BLaER1 (cell line): ENCODE data around the gene DDX39A.
"Not testable (repeated sequence)": the region's sequence is repeated elsewhere in the genome, so short reads cannot be mapped to it uniquely, and the experiment has no call there.

Source experiments
- H3K27ac ChIP-seq: shearing (Covaris generic); formaldehyde crosslinking; 2 replicates; pipeline ENCODE4 v1.8.1; 2022
- H3K27me3 ChIP-seq: shearing (Covaris generic); formaldehyde crosslinking; 2 replicates; pipeline ENCODE4 v1.8.1; 2022
- H3K36me3 ChIP-seq: shearing (Covaris generic); formaldehyde crosslinking; 2 replicates; pipeline ENCODE4 v1.8.1; 2022
- H3K4me1 ChIP-seq: shearing (Covaris generic); formaldehyde crosslinking; 2 replicates; pipeline ENCODE4 v1.8.1; 2022
- H3K4me2 ChIP-seq: shearing (Covaris generic); formaldehyde crosslinking; 2 replicates; pipeline ENCODE4 v1.8.1; 2022
- H3K4me3 ChIP-seq: shearing (Covaris generic); formaldehyde crosslinking; 2 replicates; pipeline ENCODE4 v1.8.1; 2022
- H3K9ac ChIP-seq: shearing (Covaris generic); formaldehyde crosslinking; 2 replicates; pipeline ENCODE4 v1.8.1; 2022
- H3K9me3 ChIP-seq: shearing (Covaris generic); formaldehyde crosslinking; 2 replicates; pipeline ENCODE4 v1.8.1; 2022
- H4K20me1 ChIP-seq: shearing (Covaris generic); formaldehyde crosslinking; 2 replicates; pipeline ENCODE4 v1.8.1; 2022
- Cebpa-rat ChIP-seq: shearing (Covaris generic); IDR thresholded peaks from 2 replicates; pipeline ENCODE4 v1.8.1; 2022

The DDX39A gene

DNA sequence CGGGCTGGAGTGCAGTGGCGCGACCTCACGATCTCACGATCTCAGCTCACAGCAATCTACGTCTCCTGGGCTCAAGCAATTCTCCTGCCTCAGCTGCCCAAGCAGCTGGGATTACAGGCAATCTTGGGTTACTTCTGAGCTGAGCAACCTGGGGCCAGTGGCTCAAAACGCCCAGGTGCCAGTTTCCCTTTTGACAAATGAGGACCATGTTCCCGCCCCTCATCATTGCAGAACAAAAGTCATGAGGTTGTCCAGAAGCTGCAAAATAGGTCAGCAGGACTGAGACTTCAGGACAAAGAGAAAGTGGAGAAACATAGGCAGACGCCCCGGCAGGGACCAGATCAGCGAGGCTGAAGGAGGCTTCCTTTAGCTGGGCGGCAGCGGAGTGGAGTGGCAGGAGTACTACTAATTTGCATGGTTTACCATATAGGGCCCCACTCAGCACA, 41.2 kb downstream of the DDX39A start:
- H3K9ac ChIP-seq, result no peak overlapping the region

DNA sequence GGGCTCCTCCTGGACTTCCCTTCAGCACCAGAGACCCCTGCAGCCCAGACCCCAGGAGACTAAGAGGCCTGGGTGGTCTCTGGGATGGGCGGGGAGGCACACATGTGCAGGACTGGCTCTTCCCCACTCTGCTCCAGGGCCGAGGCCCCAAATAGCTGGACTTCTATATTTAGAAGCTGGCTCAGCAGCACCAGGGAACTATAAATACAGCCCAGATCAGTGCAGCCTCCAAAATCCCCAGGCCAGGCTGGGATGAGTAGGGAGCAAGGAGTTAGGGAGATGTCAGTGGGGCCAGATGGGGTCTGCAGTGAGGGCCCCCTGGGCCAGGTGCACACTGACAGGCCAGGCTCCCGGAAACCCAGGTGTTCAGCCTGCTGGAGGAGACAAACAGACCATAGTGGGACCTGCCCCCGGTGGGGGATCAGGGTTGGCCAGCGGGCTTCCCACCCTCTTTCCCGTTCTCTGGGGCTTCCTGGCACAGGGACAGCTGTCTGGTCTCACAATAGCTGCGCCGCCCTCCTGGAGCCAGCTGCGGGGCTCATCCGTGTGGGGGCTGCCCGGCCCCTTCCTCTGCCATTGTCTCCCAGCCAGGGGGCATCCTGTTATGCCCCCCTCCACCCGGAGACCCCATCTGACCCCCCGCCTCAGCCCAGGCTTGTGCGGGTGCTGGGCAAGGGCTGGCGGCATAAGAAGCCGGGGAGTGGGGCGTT, 43.4 kb downstream of the DDX39A start:
- TF ChIP-seq Cebpa-rat, result no peak
- Histone ChIP-seq H3K9me3 (no peaks in the 10 kb centered on the region), H3K9ac (peak overlapping the region; percentile 67), H3K4me3 (peak overlapping the region; percentile 39; the same call in 1 of the 2 replicates), H3K4me1 (peaks cover 86% of the 10 kb centered on the region), H3K27ac (peak overlapping the region; percentile 82), H3K36me3 (no peaks in the 10 kb centered on the region), H3K27me3 (no peaks in the 10 kb centered on the region), H4K20me1 (no peaks in the 10 kb centered on the region), H3K4me2 (peak overlapping the region; percentile 80)

More for the DNA sequence above, 41.2 kb downstream of the DDX39A start:
- no peaks in the 10 kb centered on the region for H3K36me3 ChIP-seq
- H3K4me2 ChIP-seq, result no peak overlapping the region
- H3K9me3 ChIP-seq, result no peaks in the 10 kb centered on the region
- no peaks in the 10 kb centered on the region for H3K27me3 ChIP-seq
- no peak overlapping the region for H3K4me3 ChIP-seq
- no peak overlapping the region for H3K27ac ChIP-seq
- no peaks in the 10 kb centered on the region for H4K20me1 ChIP-seq
- TF ChIP-seq Cebpa-rat, result no peak
- H3K4me1 ChIP-seq, result peaks cover 79% of the 10 kb centered on the region

- no peak for TF ChIP-seq Cebpa-rat
- peak overlapping the region; percentile 80 for H3K4me2 ChIP-seq
- H3K36me3 ChIP-seq, result no peaks in the 10 kb centered on the region
- no peaks in the 10 kb centered on the region for H3K9me3 ChIP-seq
- H4K20me1 ChIP-seq, result no peaks in the 10 kb centered on the region
- H3K4me1 ChIP-seq, result peaks cover 86% of the 10 kb centered on the region
- H3K9ac ChIP-seq, result peak overlapping the region; percentile 67
- H3K27ac ChIP-seq, result peak overlapping the region; percentile 82
- H3K27me3 ChIP-seq, result no peaks in the 10 kb centered on the region
- H3K4me3 ChIP-seq, result peak overlapping the region; percentile 39; the same call in 1 of the 2 replicates
Observed at GRCh38 chr19:14375055-14375581, 44.0 kb downstream of the DDX39A start.

DNA sequence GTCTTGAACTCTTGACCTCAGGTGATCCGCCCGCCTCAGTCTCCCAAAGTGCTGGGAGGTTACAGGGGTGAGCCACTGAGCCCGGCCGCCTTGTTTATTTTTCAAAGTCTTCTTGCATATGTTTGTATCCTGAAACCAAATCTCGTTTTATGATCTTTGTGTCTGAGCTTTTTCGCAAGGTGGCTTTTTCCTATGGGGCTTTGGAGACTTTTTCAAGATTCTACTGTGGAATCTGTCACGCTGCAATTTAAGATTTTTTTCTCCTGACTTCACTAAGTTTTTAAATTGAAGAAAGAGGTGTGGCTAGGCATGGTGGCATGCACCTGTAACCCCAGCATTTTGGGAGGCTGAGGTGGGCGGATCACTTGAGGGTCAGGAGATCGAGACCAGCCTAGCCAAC, 44.8 kb downstream of the DDX39A start:
- not testable (repeated sequence) for H3K27me3 ChIP-seq, H3K4me3 ChIP-seq, H3K9me3 ChIP-seq, H3K36me3 ChIP-seq, H3K9ac ChIP-seq, H4K20me1 ChIP-seq
- Histone ChIP-seq H3K4me2 (peak overlapping the region; percentile 80), H3K4me1 (peaks cover 86% of the 10 kb centered on the region), H3K27ac (peak overlapping the region; percentile 71; the same call in 1 of the 2 replicates)

GRCh38 chr19:14372384-14373077, 46.6 kb downstream of the DDX39A start:
- H3K9ac ChIP-seq, result 0 out of 2 replicates have a peak overlapping the region, but pooled peaks have one; percentile 35
- not testable (repeated sequence) for H3K4me3 ChIP-seq, H3K36me3 ChIP-seq, H3K9me3 ChIP-seq, H4K20me1 ChIP-seq, H3K27me3 ChIP-seq
- peaks cover 90% of the 10 kb centered on the region for H3K4me1 ChIP-seq
- H3K4me2 ChIP-seq, result peak overlapping the region; percentile 85
- peak overlapping the region; percentile 58 for H3K27ac ChIP-seq

DNA sequence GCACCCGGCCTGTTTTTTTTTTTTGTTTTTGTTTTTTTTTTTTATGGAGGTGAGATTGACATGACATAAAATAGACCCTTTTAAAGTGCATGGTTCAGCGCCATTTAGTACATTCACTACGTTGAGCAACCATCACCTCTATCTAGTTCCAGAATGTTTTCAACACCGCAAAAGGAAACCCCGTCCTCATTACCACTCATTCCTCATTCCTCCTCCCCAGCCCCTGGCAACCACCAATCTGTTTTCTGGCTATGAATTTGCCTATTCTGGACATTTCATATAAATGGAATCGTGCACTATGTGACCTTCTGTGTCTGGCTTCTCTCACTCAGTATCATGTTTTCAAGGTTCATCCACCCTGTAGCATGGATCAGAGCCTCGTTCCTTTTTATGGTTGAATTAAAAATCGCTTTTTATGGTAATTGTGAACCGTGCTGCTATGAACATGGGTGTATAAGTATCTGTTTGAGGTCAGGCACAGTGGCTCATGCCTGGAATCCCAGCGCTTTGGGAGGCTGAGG, 47.8 kb downstream of the DDX39A start:
- no peaks in the 10 kb centered on the region for H3K9me3 ChIP-seq
- H3K4me2 ChIP-seq, result peak overlapping the region; percentile 85
- peak overlapping the region; percentile 68; the same call in 1 of the 2 replicates for H3K9ac ChIP-seq

DNA sequence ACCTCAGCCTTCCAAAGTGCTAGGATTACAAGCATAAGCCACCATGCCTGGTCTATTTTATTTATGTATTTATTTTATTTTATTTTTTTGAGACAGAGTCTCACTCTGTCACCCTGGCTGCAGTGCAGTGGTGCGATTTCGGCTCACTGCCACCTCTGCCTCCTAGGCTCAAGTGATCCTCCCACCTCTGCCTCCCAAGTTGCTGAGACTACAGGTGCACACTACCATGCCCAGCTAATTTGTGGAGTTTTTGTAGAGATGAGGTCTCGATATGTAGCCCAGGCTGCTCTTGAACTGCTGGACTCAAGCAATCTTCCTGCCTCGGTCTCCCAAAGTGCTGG, 48.2 kb downstream of the DDX39A start:
- no peak for TF ChIP-seq Cebpa-rat
- H3K4me1 ChIP-seq, result peaks cover 100% of the 10 kb centered on the region
- H3K27me3 ChIP-seq, result no peaks in the 10 kb centered on the region
- peak overlapping the region; percentile 80; the same call in 1 of the 2 replicates for H3K27ac ChIP-seq
- no peaks in the 10 kb centered on the region for H4K20me1 ChIP-seq
- H3K36me3 ChIP-seq, result no peaks in the 10 kb centered on the region
- H3K9me3 ChIP-seq, result no peaks in the 10 kb centered on the region
- H3K9ac ChIP-seq, result peak overlapping the region; percentile 68; the same call in 1 of the 2 replicates
- peak overlapping the region; percentile 85 for H3K4me2 ChIP-seq
- H3K4me3 ChIP-seq, result peak overlapping the region; percentile 45

More for the DNA sequence above, 47.8 kb downstream of the DDX39A start:
- Histone ChIP-seq H4K20me1 (no peaks in the 10 kb centered on the region), H3K27ac (peak overlapping the region; percentile 80; the same call in 1 of the 2 replicates), H3K27me3 (no peaks in the 10 kb centered on the region), H3K4me3 (no peak overlapping the region), H3K4me1 (peaks cover 100% of the 10 kb centered on the region), H3K36me3 (no peaks in the 10 kb centered on the region)
- TF ChIP-seq Cebpa-rat, result no peak

DNA sequence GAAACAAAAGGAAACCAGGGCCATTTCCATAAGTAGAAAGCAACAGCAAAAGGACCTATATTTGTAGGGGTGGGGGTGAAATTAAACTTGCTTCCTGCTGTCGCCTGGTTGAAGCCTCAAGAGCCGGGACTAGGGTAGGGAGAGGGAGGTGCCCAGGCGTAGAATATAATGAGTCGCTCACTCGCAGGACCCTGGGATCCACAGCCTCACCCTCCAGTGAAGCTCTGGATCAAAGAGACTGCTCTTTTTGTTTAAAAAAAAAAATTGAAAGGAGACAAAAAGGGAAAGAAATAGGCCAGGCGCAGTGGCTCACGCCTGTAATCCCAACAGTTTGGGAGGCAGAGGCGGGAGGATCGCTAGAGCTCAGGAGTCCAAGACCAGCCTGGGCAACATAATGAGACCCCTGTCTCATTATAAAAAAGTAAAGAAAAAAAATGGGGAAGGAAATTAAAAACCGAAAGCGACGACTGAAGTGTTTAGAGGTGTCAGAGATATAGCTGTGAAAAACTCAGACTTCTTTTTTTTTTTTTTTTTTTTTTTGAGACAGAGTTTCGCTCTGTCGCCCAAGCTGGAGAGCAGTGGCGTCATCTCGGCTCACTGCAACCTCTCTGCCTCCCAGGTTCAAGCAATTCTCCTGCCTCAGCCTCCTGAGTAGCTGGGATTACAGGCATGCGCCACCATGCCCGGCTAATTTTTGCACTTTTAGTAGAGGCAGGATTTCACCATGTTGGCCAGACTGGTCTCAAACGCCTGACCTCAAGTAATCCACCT, 48.8 kb downstream of the DDX39A start:
- Histone ChIP-seq H3K4me3 (peak overlapping the region; percentile 45), H3K36me3 (no peaks in the 10 kb centered on the region), H3K4me1 (peaks cover 100% of the 10 kb centered on the region), H4K20me1 (no peaks in the 10 kb centered on the region), H3K9me3 (no peaks in the 10 kb centered on the region), H3K4me2 (peak overlapping the region; percentile 85), H3K27ac (peak overlapping the region; percentile 80), H3K27me3 (no peaks in the 10 kb centered on the region), H3K9ac (peak overlapping the region; percentile 68)
- no peak for TF ChIP-seq Cebpa-rat

- no peak for TF ChIP-seq Cebpa-rat
- Histone ChIP-seq H4K20me1 (no peaks in the 10 kb centered on the region), H3K4me2 (peak overlapping the region; percentile 85), H3K27ac (peak overlapping the region; percentile 80), H3K9ac (peak overlapping the region; percentile 68), H3K27me3 (no peaks in the 10 kb centered on the region), H3K4me1 (peaks cover 100% of the 10 kb centered on the region), H3K9me3 (no peaks in the 10 kb centered on the region), H3K4me3 (peak overlapping the region; percentile 45), H3K36me3 (no peaks in the 10 kb centered on the region)
Observed at GRCh38 chr19:14369399-14370168, 49.6 kb downstream of the DDX39A start.
